DOHH2 (cell line): Measurements from ENCODE around the gene ISOC2.

Experiments used
- CTCF ChIP-seq: fragments of 200-600 bp; sonication (generic); IDR thresholded peaks from one replicate; pipeline ENCODE4 v1.5.1; 2014; ENCODE audit warnings: antibody characterized with exemption, mild to moderate bottlenecking, low read depth, low read length; ENCODE audit not compliant: poor library complexity, severe bottlenecking
- EZH2phosphoT487 ChIP-seq: fragments of 200-600 bp; sonication (generic); IDR thresholded peaks from 2 replicates; pipeline ENCODE4 v1.6.1; 2017; ENCODE audit warnings: borderline replicate concordance, mild to moderate bottlenecking, antibody characterized with exemption, low read length, moderate library complexity, mixed read lengths

GRCh38 chr19:55473225-55474012, 12.0 kb upstream of the ISOC2 start:
- TF ChIP-seq CTCF (no peak), EZH2phosphoT487 (no peak)
